ENCODE data around the gene SPRTN. TPM values are rescaled to one million over a fixed set of nuclear protein-coding genes. Genes with fewer than 3 reads are reported as not detected.
"Not testable (repeated sequence)": the region's sequence is repeated elsewhere in the genome, so short reads cannot be mapped to it uniquely, and the experiment has no call there.

The SPRTN gene
- total RNA-seq, 1 experiment from 2014 or later: 14.9 TPM

GRCh38 chr1:231347961-231348360 lies 9.9 kb downstream of the SPRTN start:
- no peak overlapping the region for H3K9ac ChIP-seq (ENCODE audit: low read length)
- H3K4me3 ChIP-seq (replicated peaks in 1 of 2; ENCODE audit: low read depth in 1 of 2, low read length in 2 of 2): no peak overlapping the region
- H4K20me1 ChIP-seq (ENCODE audit: insufficient read depth): no peaks in the 10 kb centered on the region
- no peak overlapping the region for H3K4me2 ChIP-seq (ENCODE audit: low read length)
- ChIA-PET RAD21 (ENCODE audit: low non-redundant PET in 1 of 2, low total read pairs in 2 of 2, uncharacterized antibody in 2 of 2, unreplicated experiment in 2 of 2) (no interaction called here), POLR2A (no interaction called here), CTCF (interaction anchor here (0.5 kb wide), 1 partner anchor 245 kb away, joined by 3 read pairs; no protein-coding TSS in a partner anchor)
- ATAC-seq: no peak
- no peak for DNase-seq (ENCODE audit: low read depth, low spot score)
- no peaks in the 10 kb centered on the region for H3K9me2 ChIP-seq (ENCODE audit: insufficient read depth)
- no peak overlapping the region for H2AFZ ChIP-seq (ENCODE audit: low read depth, low read length, poor library complexity, severe bottlenecking)
- H3K9me3 ChIP-seq (ENCODE audit: control insufficient read depth in 1 of 2, insufficient read depth in 1 of 2, low read depth in 1 of 2, low read length in 2 of 2): no peaks in the 10 kb centered on the region
- no peaks in the 10 kb centered on the region for H3K27me3 ChIP-seq (ENCODE audit: insufficient read depth, low read length)
- BruUV-seq (replicated peaks): no TSS peak
- no peak overlapping the region for H3K27ac ChIP-seq (ENCODE audit: low read depth, low read length)
- TF ChIP-seq SRF (IDR thresholded peaks at IDR 0.05; ENCODE audit: low read depth) (no peak), EZH2 (IDR thresholded peaks at IDR 0.05) (no peak), JUND (IDR thresholded peaks at IDR 0.05) (no peak), ELF1 (IDR thresholded peaks at IDR 0.05; ENCODE audit: borderline replicate concordance, low read depth) (no peak), EZH2phosphoT487 (IDR thresholded peaks at IDR 0.05; ENCODE audit: borderline replicate concordance) (no peak), ATF3 (IDR thresholded peaks at IDR 0.05) (no peak), RAD21 (IDR thresholded peaks at IDR 0.05; ENCODE audit: low read depth) (no peak)
- intact Hi-C loops (cut with micrococcal nuclease): no loop called here
- peaks cover 15% of the 10 kb centered on the region; the same call in 1 of the 2 replicates for H3K79me2 ChIP-seq (ENCODE audit: insufficient read depth, low read length)
- no peaks in the 10 kb centered on the region for H3K4me1 ChIP-seq (ENCODE audit: control insufficient read depth in 1 of 2, insufficient read depth in 2 of 2, low read length in 2 of 2)
- H3K36me3 ChIP-seq (ENCODE audit: control insufficient read depth in 1 of 2, insufficient read depth in 2 of 2, low read length in 2 of 2): peaks cover 22 to 23% of the 10 kb centered on the region in 2 experiments; a peak in 3 of 4 replicates

GRCh38 chr1:231348442-231348841 lies 10.3 kb downstream of the SPRTN start:
- RAD21 ChIA-PET (ENCODE audit: low non-redundant PET in 1 of 2, low total read pairs in 2 of 2, uncharacterized antibody in 2 of 2, unreplicated experiment in 2 of 2): no interaction called here
- H3K9ac ChIP-seq (ENCODE audit: low read length): no peak overlapping the region

GRCh38 chr1:231348856-231349255 lies 10.8 kb downstream of the SPRTN start:
- H3K27me3 ChIP-seq (ENCODE audit: insufficient read depth, low read length); H3K27ac ChIP-seq (ENCODE audit: low read depth, low read length); H3K4me1 ChIP-seq (ENCODE audit: control insufficient read depth in 1 of 2, insufficient read depth in 2 of 2, low read length in 2 of 2); H3K9me3 ChIP-seq (ENCODE audit: control insufficient read depth in 1 of 2, insufficient read depth in 1 of 2, low read depth in 1 of 2, low read length in 2 of 2); DNase-seq (ENCODE audit: low read depth, low spot score); H3K9me2 ChIP-seq (ENCODE audit: insufficient read depth); RAD21 ChIA-PET (ENCODE audit: low non-redundant PET in 1 of 2, low total read pairs in 2 of 2, uncharacterized antibody in 2 of 2, unreplicated experiment in 2 of 2); H3K4me3 ChIP-seq (replicated peaks in 1 of 2; ENCODE audit: low read depth in 1 of 2, low read length in 2 of 2); POLR2A ChIA-PET; H3K9ac ChIP-seq (ENCODE audit: low read length); ATAC-seq; CTCF ChIA-PET; H2AFZ ChIP-seq (ENCODE audit: low read depth, low read length, poor library complexity, severe bottlenecking); H3K4me2 ChIP-seq (ENCODE audit: low read length); H4K20me1 ChIP-seq (ENCODE audit: insufficient read depth); intact Hi-C loops (cut with micrococcal nuclease); BruUV-seq (replicated peaks): not testable (repeated sequence)
- Histone ChIP-seq H3K36me3 (ENCODE audit: control insufficient read depth in 1 of 2, insufficient read depth in 2 of 2, low read length in 2 of 2) (peaks cover 22 to 23% of the 10 kb centered on the region in 2 experiments; a peak in 3 of 4 replicates), H3K79me2 (ENCODE audit: insufficient read depth, low read length) (peaks cover 12% of the 10 kb centered on the region; the same call in 1 of the 2 replicates)

More at GRCh38 chr1:231348442-231348841, 10.3 kb downstream of the SPRTN start:
- ATAC-seq (no peak), DNase-seq (ENCODE audit: low read depth, low spot score) (no peak)
- ChIA-PET CTCF (no interaction called here), POLR2A (no interaction called here)
- no peak overlapping the region for H3K4me2 ChIP-seq (ENCODE audit: low read length)
- H3K4me3 ChIP-seq (replicated peaks in 1 of 2; ENCODE audit: low read depth in 1 of 2, low read length in 2 of 2): no peak overlapping the region
- H3K9me3 ChIP-seq (ENCODE audit: control insufficient read depth in 1 of 2, insufficient read depth in 1 of 2, low read depth in 1 of 2, low read length in 2 of 2): no peaks in the 10 kb centered on the region
- no peak for TF ChIP-seq RAD21 (IDR thresholded peaks at IDR 0.05; ENCODE audit: low read depth)
- no peak for TF ChIP-seq ZBTB33 (IDR thresholded peaks at IDR 0.05; ENCODE audit: extremely low read depth, insufficient replicate concordance, low read length)
- no peak for TF ChIP-seq MAX (IDR thresholded peaks at IDR 0.05)
- no peak for TF ChIP-seq POLR2AphosphoS5 (IDR thresholded peaks at IDR 0.05; ENCODE audit: low read depth, low read length)
- TF ChIP-seq EGR1 (IDR thresholded peaks at IDR 0.05; ENCODE audit: low read depth): no peak
- H3K9me2 ChIP-seq (ENCODE audit: insufficient read depth): no peaks in the 10 kb centered on the region
- peaks cover 20 to 23% of the 10 kb centered on the region in 2 experiments; a peak in 3 of 4 replicates for H3K36me3 ChIP-seq (ENCODE audit: control insufficient read depth in 1 of 2, insufficient read depth in 2 of 2, low read length in 2 of 2)
- no peaks in the 10 kb centered on the region for H3K4me1 ChIP-seq (ENCODE audit: control insufficient read depth in 1 of 2, insufficient read depth in 2 of 2, low read length in 2 of 2)
- no peak overlapping the region for H3K27ac ChIP-seq (ENCODE audit: low read depth, low read length)
- H4K20me1 ChIP-seq (ENCODE audit: insufficient read depth): no peaks in the 10 kb centered on the region
- BruUV-seq (replicated peaks): no TSS peak
- no peak overlapping the region for H2AFZ ChIP-seq (ENCODE audit: low read depth, low read length, poor library complexity, severe bottlenecking)
- peaks cover 15% of the 10 kb centered on the region; the same call in 1 of the 2 replicates for H3K79me2 ChIP-seq (ENCODE audit: insufficient read depth, low read length)
- intact Hi-C loops (cut with micrococcal nuclease): no loop called here
- no peaks in the 10 kb centered on the region for H3K27me3 ChIP-seq (ENCODE audit: insufficient read depth, low read length)
